Stimulated activated CD4-positive, alpha-beta T cell treated with anti-CD3 and anti-CD28 coated beads, Interleukin-4, amount 100 ng/mL, for 48 hours (primary cell): ENCODE data around the gene TIMP2.
A peak's percentile ranks its signal among the peaks of the same experiment; 100 is the strongest.
"Not testable (repeated sequence)": the region's sequence is repeated elsewhere in the genome, so short reads cannot be mapped to it uniquely, and the experiment has no call there.

ENCODE experiments used
- DNase-seq, 2 donors: peaks; one replicate each; pipeline ENCODE4 v3.0.0-alpha.2; 2020; ENCODE audit warnings: low read depth in 2 of 2

Gene TIMP2

GRCh38 chr17:78933025-78933958 is 8.1 kb upstream of the TIMP2 start:
- peak; percentile 4 to 28 for DNase-seq

GRCh38 chr17:78929908-78930775 is 5.0 kb upstream of the TIMP2 start:
- DNase-seq = no peak

GRCh38 chr17:78925662-78926555 is 722 bp upstream of the TIMP2 start:
- no peak for DNase-seq

GRCh38 chr17:78924481-78925151 is 571 bp downstream of the TIMP2 start:
- DNase-seq = no peak

GRCh38 chr17:78923660-78924453 is 1.3 kb downstream of the TIMP2 start:
- peak; percentile 31 to 42 for DNase-seq

GRCh38 chr17:78922816-78923498 is 2.2 kb downstream of the TIMP2 start:
- DNase-seq = no peak

- no peak for DNase-seq
Measured at GRCh38 chr17:78921437-78921971, 3.7 kb downstream of the TIMP2 start.

GRCh38 chr17:78920528-78920927 is 4.7 kb downstream of the TIMP2 start:
- DNase-seq = no peak

- no peak for DNase-seq
Measured at GRCh38 chr17:78919861-78920450, 5.2 kb downstream of the TIMP2 start.

- DNase-seq = no peak
Measured at GRCh38 chr17:78918979-78919378, 6.2 kb downstream of the TIMP2 start.

- no peak for DNase-seq
Measured at GRCh38 chr17:78917451-78918275, 7.5 kb downstream of the TIMP2 start.

GRCh38 chr17:78915872-78916632 is 9.1 kb downstream of the TIMP2 start:
- DNase-seq = no peak

GRCh38 chr17:78913115-78913514 is 12.1 kb downstream of the TIMP2 start:
- DNase-seq = no peak

- no peak for DNase-seq
Measured at GRCh38 chr17:78912082-78912481, 13.1 kb downstream of the TIMP2 start.

- not testable (repeated sequence) for DNase-seq
Measured at GRCh38 chr17:78911543-78911942, 13.6 kb downstream of the TIMP2 start.

GRCh38 chr17:78910497-78911284 is 14.5 kb downstream of the TIMP2 start:
- no peak for DNase-seq
